ENCODE measurements around the gene SFRP4. TPM values are rescaled to one million over a fixed set of nuclear protein-coding genes. Genes with fewer than 3 reads are reported as not detected.

Gene SFRP4
- total and polyA plus RNA-seq, 2 donors (not counting 3 experiments of a cell fraction or from before 2014, with no cell fraction given) = not detected

DNA sequence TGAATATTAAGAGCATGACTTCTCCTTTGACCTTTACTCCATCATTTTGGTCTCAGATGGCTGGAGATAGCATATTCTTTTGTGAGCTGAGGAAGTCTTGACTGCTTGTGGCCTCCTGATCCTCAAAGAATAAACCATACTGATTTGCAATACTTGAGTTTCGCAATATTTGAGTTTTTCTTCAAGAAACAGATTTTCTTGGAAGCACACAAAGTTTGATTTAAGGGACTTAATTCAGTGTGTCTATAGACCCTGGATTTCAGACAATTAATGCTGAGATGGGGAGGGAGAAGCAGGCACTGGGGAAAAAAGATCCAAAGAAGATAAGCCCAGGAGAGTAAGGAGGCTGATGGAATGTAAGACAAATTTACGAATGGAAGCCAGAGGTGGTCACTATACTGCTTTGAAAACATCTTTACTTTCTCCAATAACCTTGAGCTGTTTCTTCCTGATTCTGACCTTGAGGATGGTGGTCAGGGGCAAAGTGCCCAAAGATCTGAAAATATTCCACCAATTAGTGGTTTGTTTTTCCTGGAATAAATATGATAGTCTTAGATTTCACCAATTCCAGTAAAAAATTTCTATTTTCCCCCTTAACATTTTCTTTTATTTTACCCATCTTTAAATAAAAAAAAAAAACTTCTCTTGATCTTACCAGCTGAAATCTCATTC lies 11.3 kb upstream of the SFRP4 start:
- no peak for FAIRE-seq
- dilution Hi-C loops (cut with MboI; ENCODE audit: extremely low pct_ligation_motif_present, low sequenced_read_pairs) = no loop called here
- H3K4me2 ChIP-seq (ENCODE audit: insufficient read depth, low read length) = no peak overlapping the region

More for the DNA sequence above, 11.3 kb upstream of the SFRP4 start:
- no peaks in the 10 kb centered on the region for H4K20me1 ChIP-seq (replicated peaks; ENCODE audit: control insufficient read depth, extremely low read depth, insufficient read depth, low read length)
- H3K9ac ChIP-seq (replicated peaks; ENCODE audit: extremely low read depth, insufficient read depth, low read length) = no peak overlapping the region
- H3K36me3 ChIP-seq (ENCODE audit: control insufficient read depth in 2 of 2, extremely low read depth in 1 of 2, insufficient read depth in 2 of 2, low read length in 2 of 2) = no peaks in the 10 kb centered on the region
- H3K27me3 ChIP-seq (ENCODE audit: control insufficient read depth in 2 of 2, insufficient read depth in 2 of 2, low read length in 2 of 2) = no peaks in the 10 kb centered on the region
- no peaks in the 10 kb centered on the region for H3K9me3 ChIP-seq (replicated peaks; ENCODE audit: control insufficient read depth, insufficient read depth, low read length)
- ChIA-PET POLR2A (no interaction called here), CTCF (interaction anchor here (0.9 kb wide), 1 partner anchor 11 kb away, joined by 3 read pairs; the partner anchor contains the start of gene SFRP4)
- no peak overlapping the region for H2AFZ ChIP-seq (ENCODE audit: low read depth, low read length)
- no peak for DNase-seq (ENCODE audit: low read depth, low spot score)
- no peak overlapping the region for H3K27ac ChIP-seq (ENCODE audit: insufficient read depth, low read depth, low read length)
- no peaks in the 10 kb centered on the region for H3K79me2 ChIP-seq (ENCODE audit: control insufficient read depth, insufficient read depth, low read length)
- intact Hi-C loops (cut with micrococcal nuclease) = no loop called here
- BruUV-seq (replicated peaks) = no TSS peak
- TF ChIP-seq FOS (IDR thresholded peaks at IDR 0.05; ENCODE audit: borderline replicate concordance, insufficient read depth, low read length) = no peak
- TF ChIP-seq JUN (IDR thresholded peaks at IDR 0.05; ENCODE audit: borderline replicate concordance, insufficient read depth, insufficient read length, low read depth) = no peak
- TF ChIP-seq GATA2 (IDR thresholded peaks at IDR 0.05; ENCODE audit: insufficient read depth, insufficient read length, low read depth, low read length) = no peak
- no peak for TF ChIP-seq POLR2AphosphoS5 (IDR thresholded peaks at IDR 0.05; ENCODE audit: insufficient read depth, low read depth, low read length)
- no peak for TF ChIP-seq EZH2 (IDR thresholded peaks at IDR 0.05; ENCODE audit: borderline replicate concordance, low read depth, low read length, severe bottlenecking)
- TF ChIP-seq POLR2A (IDR thresholded peaks at IDR 0.05; ENCODE audit: low read depth, low read length) = no peak
- TF ChIP-seq, protein P1, sequence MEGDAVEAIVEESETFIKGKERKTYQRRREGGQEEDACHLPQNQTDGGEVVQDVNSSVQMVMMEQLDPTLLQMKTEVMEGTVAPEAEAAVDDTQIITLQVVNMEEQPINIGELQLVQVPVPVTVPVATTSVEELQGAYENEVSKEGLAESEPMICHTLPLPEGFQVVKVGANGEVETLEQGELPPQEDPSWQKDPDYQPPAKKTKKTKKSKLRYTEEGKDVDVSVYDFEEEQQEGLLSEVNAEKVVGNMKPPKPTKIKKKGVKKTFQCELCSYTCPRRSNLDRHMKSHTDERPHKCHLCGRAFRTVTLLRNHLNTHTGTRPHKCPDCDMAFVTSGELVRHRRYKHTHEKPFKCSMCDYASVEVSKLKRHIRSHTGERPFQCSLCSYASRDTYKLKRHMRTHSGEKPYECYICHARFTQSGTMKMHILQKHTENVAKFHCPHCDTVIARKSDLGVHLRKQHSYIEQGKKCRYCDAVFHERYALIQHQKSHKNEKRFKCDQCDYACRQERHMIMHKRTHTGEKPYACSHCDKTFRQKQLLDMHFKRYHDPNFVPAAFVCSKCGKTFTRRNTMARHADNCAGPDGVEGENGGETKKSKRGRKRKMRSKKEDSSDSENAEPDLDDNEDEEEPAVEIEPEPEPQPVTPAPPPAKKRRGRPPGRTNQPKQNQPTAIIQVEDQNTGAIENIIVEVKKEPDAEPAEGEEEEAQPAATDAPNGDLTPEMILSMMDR (IDR thresholded peaks at IDR 0.05; ENCODE audit: extremely low read depth in 1 of 2, insufficient read depth in 1 of 2, low read depth in 1 of 2, low read length in 2 of 2) = no peak
- TF ChIP-seq, protein P2, sequence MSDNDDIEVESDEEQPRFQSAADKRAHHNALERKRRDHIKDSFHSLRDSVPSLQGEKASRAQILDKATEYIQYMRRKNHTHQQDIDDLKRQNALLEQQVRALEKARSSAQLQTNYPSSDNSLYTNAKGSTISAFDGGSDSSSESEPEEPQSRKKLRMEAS (IDR thresholded peaks at IDR 0.05; ENCODE audit: insufficient read depth, insufficient read length) = no peak
- no peak for TF ChIP-seq MYC (IDR thresholded peaks at IDR 0.05; ENCODE audit: low read depth, low read length)
- no peak overlapping the region for H3K4me3 ChIP-seq (replicated peaks in 1 of 3; ENCODE audit: insufficient read depth in 1 of 3, low read depth in 1 of 3, low read length in 3 of 3)
- H3K4me1 ChIP-seq (ENCODE audit: control insufficient read depth, extremely low read depth, insufficient read depth, low read length) = no peaks in the 10 kb centered on the region
- no peaks in the 10 kb centered on the region for H3K9me1 ChIP-seq (replicated peaks; ENCODE audit: control insufficient read depth, extremely low read depth, insufficient read depth, low read length)
